ENCODE results near the gene TSC1.
A peak's percentile ranks its signal among the peaks of the same experiment; 100 is the strongest.

Gene TSC1

DNA sequence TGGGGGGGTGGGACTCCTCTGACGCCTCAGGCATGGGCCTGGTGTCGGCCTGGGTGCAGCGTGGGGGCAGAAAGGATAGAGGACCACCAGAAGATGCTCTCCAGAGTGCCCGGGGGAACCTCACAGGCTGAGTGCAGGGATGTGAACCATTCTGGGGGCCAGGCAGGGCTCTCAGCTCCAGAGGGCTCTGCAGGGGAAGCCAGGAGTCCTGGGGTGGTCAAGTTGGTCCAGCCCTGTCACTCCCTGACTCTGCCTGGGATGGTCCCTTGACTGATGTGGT, 40.6 kb upstream of the TSC1 start:
- no peak for DNase-seq (ENCODE audit: low read depth in 1 of 2, low spot score in 1 of 2)
- TF ChIP-seq JUND (IDR thresholded peaks at IDR 0.05; ENCODE audit: low read depth): no peak
- in situ Hi-C loops (cut with HindIII; ENCODE audit: low pct_unique_long_range_greater_than_20kb, low sequenced_read_pairs): no loop called here

DNA sequence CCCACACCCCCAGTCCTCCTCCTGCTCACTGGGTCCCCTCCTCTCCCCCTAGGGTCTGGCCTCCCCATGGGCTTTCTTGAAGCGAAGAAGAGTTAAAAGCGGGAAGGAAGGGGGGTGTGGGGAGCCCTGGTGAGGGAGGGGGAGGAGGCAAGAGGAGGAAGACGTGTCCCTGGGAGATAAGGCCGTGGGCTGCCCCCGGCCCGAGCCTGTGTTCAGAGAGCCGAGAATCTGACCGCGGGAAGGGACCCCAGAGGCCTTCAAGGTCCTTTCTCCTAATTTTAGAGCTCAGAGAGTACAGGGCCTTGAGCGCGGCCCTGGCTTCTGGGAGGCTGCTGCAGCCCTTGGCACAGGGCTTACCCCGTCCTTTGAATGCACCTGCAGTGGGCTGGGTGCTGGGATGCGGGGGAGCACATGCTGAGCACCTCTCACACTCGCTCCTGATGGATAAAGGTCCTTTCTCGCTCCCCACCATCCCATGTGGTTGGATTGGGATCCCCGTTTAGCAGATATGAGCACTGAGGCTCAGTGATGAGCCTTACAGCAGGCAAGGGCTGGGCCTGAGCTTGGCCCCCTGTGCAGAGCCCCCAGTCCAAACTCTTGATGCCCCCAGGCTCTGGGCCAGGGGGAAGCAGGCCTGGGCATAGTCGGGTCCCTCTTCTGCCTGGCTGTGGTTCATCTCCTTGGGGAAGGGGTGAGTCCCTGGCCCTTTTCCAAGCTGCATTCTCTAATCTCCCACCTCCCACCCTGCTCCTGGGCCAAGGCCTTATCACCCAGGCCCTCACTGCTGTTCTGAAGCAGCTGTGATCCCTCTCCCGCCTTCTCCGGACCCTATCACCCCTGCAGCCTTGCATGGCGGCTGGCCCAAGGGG, 40.0 kb upstream of the TSC1 start:
- no peak for DNase-seq (ENCODE audit: low read depth in 1 of 2, low spot score in 1 of 2)
- in situ Hi-C loops (cut with HindIII; ENCODE audit: low pct_unique_long_range_greater_than_20kb, low sequenced_read_pairs): no loop called here
- TF ChIP-seq JUND (IDR thresholded peaks at IDR 0.05; ENCODE audit: low read depth): no peak

DNA sequence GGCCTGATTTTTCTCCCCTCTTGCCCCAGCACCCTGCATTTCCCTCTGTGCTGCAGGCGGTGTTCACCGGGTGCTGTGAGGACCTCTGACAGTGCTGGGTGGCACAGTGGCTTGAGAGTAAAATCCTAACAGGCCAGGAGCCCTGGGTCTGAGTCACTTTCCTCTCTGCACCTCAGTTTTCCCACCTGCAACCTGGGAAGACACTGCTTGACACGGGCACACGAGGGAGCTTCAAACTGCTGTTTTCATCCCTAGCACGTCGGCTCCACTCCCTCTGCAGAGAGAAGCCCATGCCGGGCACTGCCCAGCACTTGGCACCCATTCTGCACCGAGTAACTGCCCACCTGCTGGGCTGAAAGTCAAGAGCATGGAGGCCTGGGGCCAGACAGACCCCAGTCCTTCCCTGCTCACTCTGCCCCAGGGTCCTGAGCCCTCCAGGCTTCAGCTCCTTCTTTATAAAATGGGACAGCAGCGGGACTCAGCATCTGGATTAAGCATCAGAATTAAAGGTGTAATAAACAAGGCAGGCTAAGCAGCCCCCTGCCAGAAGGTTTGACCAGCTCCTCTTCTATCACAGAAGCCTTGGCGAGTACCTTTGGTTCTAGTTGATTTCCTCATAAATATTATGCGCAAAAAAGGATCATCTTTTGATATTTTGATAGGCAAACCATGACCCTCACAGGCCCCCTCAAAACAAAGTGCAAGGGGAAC, 39.2 kb upstream of the TSC1 start:
- no peak for DNase-seq (ENCODE audit: low read depth in 1 of 2, low spot score in 1 of 2)
- in situ Hi-C loops (cut with HindIII; ENCODE audit: low pct_unique_long_range_greater_than_20kb, low sequenced_read_pairs): no loop called here
- no peak for TF ChIP-seq JUND (IDR thresholded peaks at IDR 0.05; ENCODE audit: low read depth)

DNA sequence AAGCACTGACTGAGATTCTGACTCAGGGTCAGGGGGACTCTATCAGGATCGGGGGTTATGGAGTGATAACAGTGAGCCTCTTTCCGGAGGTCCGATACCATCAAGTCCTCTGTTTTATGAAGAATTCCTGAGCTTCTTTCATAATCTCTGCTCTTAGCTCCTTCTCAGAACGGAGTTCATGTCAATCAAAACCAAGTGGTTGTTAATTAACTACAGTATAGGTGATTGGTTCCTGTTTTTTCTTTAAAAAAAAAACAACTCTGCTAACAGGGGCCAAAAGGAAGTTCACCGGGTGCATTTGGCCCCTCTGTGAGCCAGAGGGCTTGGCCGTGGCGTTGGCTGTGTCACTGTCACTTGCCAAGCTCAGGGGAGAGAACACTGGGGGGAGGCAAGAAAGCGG, 38.0 kb upstream of the TSC1 start:
- no peak for TF ChIP-seq JUND (IDR thresholded peaks at IDR 0.05; ENCODE audit: low read depth)
- no peak for DNase-seq (ENCODE audit: low read depth in 1 of 2, low spot score in 1 of 2)
- in situ Hi-C loops (cut with HindIII; ENCODE audit: low pct_unique_long_range_greater_than_20kb, low sequenced_read_pairs): no loop called here

DNA sequence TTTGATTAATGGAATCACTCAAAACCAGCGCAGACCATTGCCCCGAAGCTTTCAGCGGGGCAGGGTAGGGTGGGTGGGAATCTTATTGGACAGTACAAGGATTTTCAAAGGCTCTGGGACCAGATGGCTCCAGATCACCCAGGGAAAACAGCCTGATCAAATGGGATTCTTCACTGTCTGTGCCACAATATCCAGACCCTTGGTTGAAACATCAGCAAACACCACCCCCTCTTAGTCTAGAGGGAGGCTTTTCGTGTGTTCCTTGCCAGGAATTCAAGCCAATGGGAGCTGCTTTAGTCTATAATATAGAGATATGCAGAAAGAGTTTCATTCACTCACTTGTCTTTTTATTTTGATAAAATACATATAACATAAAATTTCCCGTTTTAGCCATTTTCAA, 35.7 kb upstream of the TSC1 start:
- no peak for TF ChIP-seq JUND (IDR thresholded peaks at IDR 0.05; ENCODE audit: low read depth)
- no peak for DNase-seq (ENCODE audit: low read depth in 1 of 2, low spot score in 1 of 2)
- in situ Hi-C loops (cut with HindIII; ENCODE audit: low pct_unique_long_range_greater_than_20kb, low sequenced_read_pairs): no loop called here

DNA sequence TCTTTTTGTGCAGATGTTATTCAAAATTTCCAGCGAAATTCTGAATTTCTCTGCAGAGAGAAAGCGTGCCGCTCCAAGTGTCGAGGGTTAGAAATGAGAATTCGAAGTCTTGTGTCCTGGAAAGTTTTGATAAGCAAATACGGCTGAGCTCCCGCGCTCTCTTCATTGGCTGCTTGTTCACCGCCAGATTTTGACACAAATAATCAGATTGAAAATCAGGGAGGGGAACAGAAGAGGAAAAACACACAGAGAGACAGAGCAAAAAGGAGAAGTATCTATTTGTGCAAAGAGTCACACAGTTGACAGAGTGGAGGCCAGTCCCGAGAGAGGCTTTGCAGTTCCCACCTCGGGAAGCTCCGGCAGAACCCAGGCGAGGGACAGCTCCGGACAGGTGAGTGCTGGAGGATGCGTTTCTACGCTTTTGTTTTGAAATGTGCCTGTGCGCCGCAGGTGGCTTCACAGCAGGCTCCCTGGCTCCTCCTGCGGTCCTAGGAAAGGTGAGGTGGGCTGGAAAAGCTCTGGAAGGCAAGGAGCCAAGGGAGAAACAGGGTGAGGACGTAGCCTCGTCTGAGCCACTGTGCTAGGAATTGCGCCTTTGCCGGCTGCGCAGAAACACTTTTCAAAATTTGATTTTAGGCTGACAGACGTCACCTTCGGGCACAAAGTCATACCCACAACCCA, 34.2 kb upstream of the TSC1 start, which contains the start of gene GFI1B:
Gene GFI1B, plus strand, starts transcription at position 244 of the 681 bp plus-strand sequence. CDS start 7,985 bp downstream, outside the sequence.
- in situ Hi-C loops (cut with HindIII; ENCODE audit: low pct_unique_long_range_greater_than_20kb, low sequenced_read_pairs): no loop called here
- peak in 1 of 2 experiments; percentile 68 for DNase-seq (ENCODE audit: low read depth in 1 of 2, low spot score in 1 of 2)
- TF ChIP-seq JUND (IDR thresholded peaks at IDR 0.05; ENCODE audit: low read depth): no peak

DNA sequence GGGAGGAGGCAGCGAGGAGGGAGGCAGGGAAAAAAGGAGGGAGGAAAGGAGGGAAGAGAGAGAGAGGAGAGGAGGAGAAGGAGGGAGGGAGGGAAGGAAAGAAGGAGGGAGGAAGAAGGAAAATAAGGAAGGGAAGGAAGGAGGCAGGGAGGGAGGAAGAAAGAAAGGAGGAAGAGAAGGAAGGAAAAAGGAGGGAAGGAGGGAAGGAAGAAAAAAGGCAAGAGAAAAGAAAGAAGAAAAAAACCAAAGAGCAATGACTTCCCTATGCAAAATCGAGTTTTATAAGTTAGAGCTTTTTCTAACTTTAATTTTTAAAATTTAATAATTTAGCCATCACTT, 33.7 kb upstream of the TSC1 start:
- no peak for TF ChIP-seq JUND (IDR thresholded peaks at IDR 0.05; ENCODE audit: low read depth)

DNA sequence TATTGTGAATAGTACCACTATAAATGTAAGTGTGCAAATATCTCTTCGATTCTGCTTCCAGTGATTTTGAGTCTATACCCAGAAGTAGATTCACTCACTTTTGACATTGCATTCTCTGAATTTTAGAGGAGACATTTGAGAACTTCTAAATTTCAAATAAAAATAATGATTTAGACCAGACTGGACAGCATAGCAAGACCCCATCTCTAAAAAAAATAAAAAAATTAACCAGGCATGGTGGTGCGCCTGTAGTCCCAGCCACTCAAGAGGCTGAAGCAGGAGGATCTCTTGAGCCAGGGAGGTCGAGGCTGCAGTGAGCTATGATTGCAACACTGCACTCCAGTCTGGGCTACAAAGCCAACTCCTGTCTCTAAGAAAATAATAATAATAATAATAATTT, 32.2 kb upstream of the TSC1 start:
- no peak for TF ChIP-seq JUND (IDR thresholded peaks at IDR 0.05; ENCODE audit: low read depth)
- in situ Hi-C loops (cut with HindIII; ENCODE audit: low pct_unique_long_range_greater_than_20kb, low sequenced_read_pairs): no loop called here
- DNase-seq (ENCODE audit: low read depth in 1 of 2, low spot score in 1 of 2): no peak

More for the DNA sequence above, 33.7 kb upstream of the TSC1 start:
- in situ Hi-C loops (cut with HindIII; ENCODE audit: low pct_unique_long_range_greater_than_20kb, low sequenced_read_pairs): no loop called here
- no peak for DNase-seq (ENCODE audit: low read depth in 1 of 2, low spot score in 1 of 2)

DNA sequence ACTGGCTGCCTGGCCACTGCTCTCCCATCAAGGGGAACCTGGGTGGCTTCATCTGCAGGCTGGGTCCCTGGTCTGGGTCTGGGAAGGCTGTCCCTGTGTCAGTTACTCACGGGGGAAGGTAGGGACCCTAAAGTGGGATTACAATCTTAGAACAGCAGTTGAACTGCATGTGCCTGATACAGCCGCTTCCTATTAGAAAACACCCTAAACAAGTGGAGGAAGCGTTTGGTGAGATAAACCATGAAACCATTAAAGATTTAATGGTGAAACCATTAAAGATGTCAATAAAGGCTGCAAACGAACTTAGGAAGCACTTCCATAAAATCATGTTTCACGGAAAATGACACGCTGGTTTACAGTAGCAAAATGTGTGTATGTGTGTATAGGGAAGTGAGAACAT, 31.5 kb upstream of the TSC1 start:
- in situ Hi-C loops (cut with HindIII; ENCODE audit: low pct_unique_long_range_greater_than_20kb, low sequenced_read_pairs): no loop called here
- no peak for DNase-seq (ENCODE audit: low read depth in 1 of 2, low spot score in 1 of 2)
- TF ChIP-seq JUND (IDR thresholded peaks at IDR 0.05; ENCODE audit: low read depth): no peak

DNA sequence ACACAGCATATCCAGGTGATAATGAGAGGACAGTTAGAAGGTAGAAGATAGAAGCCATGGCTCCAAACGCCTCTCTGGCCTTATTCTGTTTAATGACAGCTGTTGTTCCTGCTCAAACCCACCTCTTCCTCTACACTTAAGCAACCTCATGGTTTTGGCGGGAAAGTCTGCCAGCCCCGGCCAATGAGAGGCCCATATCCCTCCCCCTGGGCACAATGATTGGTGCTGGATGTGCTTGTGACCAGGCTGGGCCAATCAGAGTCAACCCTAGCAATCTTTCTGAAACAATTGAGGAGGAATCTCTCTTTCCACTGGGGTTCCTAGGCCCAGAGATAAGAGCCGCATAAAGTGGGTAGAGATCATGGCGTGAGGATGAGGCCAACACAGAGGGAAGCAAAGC, 29.3 kb upstream of the TSC1 start:
- in situ Hi-C loops (cut with HindIII; ENCODE audit: low pct_unique_long_range_greater_than_20kb, low sequenced_read_pairs): no loop called here
- TF ChIP-seq JUND (IDR thresholded peaks at IDR 0.05; ENCODE audit: low read depth): no peak
- peak in 1 of 2 experiments; percentile 67 for DNase-seq (ENCODE audit: low read depth in 1 of 2, low spot score in 1 of 2)

DNA sequence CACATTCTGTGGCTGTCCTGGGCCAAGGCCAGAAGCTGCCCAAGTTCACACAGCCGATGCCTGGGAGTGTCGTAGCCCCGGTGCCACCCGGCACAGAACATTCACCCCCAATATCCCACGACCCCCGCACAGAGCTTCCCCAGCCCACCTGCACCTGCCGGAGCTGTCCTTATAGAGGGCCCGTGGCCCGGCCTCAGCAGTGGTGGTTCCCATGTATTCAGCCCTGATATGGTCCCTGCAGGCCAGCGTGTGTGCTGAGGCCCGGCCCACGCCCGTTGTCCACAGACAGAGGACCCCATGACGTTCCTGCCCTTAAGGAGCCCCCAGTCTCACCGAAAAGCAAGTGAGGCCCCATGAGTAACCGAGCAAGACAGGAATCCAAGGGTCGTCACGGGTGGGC, 28.8 kb upstream of the TSC1 start:
- DNase-seq (ENCODE audit: low read depth in 1 of 2, low spot score in 1 of 2): no peak
- in situ Hi-C loops (cut with HindIII; ENCODE audit: low pct_unique_long_range_greater_than_20kb, low sequenced_read_pairs): no loop called here
- TF ChIP-seq JUND (IDR thresholded peaks at IDR 0.05; ENCODE audit: low read depth): no peak

DNA sequence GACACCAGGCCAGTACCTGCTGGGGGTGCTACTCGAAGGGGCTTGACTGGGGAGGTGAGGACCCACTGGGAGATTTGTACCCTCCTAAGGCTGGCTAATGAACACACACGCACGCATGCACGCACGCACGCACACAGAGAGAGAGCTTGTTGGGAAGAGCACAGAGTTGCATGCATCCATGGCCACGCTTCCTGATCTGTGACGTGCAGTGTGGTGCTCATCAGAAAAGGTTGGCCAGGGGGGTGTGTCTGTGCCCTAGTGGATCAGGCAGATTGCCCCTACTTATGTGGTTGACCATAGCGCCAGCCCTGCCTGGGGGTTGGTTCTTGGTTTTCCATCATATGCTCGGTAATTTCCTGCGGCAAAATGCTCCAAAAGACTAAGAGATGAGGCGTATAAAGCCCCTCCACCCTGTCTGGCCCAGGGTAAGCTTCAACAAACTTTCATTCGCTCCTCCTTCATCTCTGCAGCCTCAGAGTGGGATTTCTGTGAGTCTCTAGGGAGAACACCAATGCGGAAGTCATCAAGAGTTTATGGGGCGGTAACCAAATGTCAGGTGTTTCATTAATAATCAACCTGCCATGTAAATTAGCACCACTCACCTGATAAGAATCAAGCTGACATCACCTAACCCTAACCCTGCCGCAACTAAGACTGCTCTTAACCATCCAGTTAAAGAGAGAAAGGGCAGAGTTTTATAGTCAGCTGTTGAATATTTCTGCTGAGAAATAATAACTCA, 26.1 kb upstream of the TSC1 start:
- in situ Hi-C loops (cut with HindIII; ENCODE audit: low pct_unique_long_range_greater_than_20kb, low sequenced_read_pairs): no loop called here
- DNase-seq (ENCODE audit: low read depth in 1 of 2, low spot score in 1 of 2): no peak
- TF ChIP-seq JUND (IDR thresholded peaks at IDR 0.05; ENCODE audit: low read depth): no peak
